NB4 (cell line): ENCODE data around the gene RUFY3.

Source experiments
- POLR2A ChIP-seq: IDR thresholded peaks from 2 replicates; pipeline ENCODE4 v1.6.1; 2011; ENCODE audit warnings: mild to moderate bottlenecking; ENCODE audit not compliant: insufficient read length; ENCODE audit errors: extremely low read depth
- TF ChIP-seq, protein P1 (sequence below): IDR thresholded peaks from one replicate; pipeline ENCODE4 v1.5.1; 2012; ENCODE audit warnings: low read depth, low read length

DNA sequence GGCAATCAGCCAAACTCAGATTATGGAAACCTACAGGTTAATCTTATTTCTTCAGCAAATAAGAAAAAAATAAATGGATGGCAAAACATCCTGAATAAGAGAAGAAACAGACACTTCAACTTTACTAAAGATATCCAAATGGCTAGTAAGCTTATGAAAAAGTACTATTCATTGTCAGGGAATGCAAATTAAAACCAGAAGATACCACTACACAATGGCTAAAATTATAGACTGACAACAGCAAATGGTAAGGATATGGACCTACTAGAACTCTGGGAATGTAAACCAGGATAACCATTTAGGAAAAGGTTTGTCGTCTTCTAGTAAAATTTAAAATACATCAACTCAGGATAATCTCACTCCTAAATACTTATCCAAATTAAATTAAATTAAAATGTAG, 93.6 kb downstream of the RUFY3 start:
- TF ChIP-seq, protein P1, sequence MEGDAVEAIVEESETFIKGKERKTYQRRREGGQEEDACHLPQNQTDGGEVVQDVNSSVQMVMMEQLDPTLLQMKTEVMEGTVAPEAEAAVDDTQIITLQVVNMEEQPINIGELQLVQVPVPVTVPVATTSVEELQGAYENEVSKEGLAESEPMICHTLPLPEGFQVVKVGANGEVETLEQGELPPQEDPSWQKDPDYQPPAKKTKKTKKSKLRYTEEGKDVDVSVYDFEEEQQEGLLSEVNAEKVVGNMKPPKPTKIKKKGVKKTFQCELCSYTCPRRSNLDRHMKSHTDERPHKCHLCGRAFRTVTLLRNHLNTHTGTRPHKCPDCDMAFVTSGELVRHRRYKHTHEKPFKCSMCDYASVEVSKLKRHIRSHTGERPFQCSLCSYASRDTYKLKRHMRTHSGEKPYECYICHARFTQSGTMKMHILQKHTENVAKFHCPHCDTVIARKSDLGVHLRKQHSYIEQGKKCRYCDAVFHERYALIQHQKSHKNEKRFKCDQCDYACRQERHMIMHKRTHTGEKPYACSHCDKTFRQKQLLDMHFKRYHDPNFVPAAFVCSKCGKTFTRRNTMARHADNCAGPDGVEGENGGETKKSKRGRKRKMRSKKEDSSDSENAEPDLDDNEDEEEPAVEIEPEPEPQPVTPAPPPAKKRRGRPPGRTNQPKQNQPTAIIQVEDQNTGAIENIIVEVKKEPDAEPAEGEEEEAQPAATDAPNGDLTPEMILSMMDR, result no peak
- no peak for TF ChIP-seq POLR2A
